HFF-Myc (cell line): Measurements from ENCODE around the gene ESAM.

Experiments used
- DNase-seq: peaks from one replicate; pipeline ENCODE4 v3.0.0-alpha.2; 2011; ENCODE audit warnings: low read depth; ENCODE audit errors: extremely low read depth
- H3K4me3 ChIP-seq: replicated peaks from 2 replicates; pipeline ENCODE4 v1.5.1; 2011; ENCODE audit warnings: low read depth, mild to moderate bottlenecking, control low read depth, low read length
- CTCF ChIP-seq: IDR thresholded peaks from 2 replicates; pipeline ENCODE4 v1.5.1; 2012; ENCODE audit warnings: mild to moderate bottlenecking, low read depth, low read length, control low read depth; ENCODE audit errors: missing control alignments

The ESAM gene

GRCh38 chr11:124756033-124756752, 5.9 kb downstream of the ESAM start:
- H3K4me3 ChIP-seq = no peak overlapping the region

GRCh38 chr11:124754710-124755109, 7.4 kb downstream of the ESAM start:
- TF ChIP-seq CTCF = no peak
- no peak overlapping the region for H3K4me3 ChIP-seq
- DNase-seq = no peak

More at GRCh38 chr11:124756033-124756752, 5.9 kb downstream of the ESAM start:
- no peak for DNase-seq
- TF ChIP-seq CTCF = no peak

- no peak for TF ChIP-seq CTCF
- no peak overlapping the region for H3K4me3 ChIP-seq
- DNase-seq = no peak
These were observed 7.8 kb downstream of the ESAM start for GRCh38 chr11:124754309-124754708.

- no peak for TF ChIP-seq CTCF
- H3K4me3 ChIP-seq = no peak overlapping the region
- no peak for DNase-seq
These were observed 8.5 kb downstream of the ESAM start for GRCh38 chr11:124753624-124754023.

- no peak overlapping the region for H3K4me3 ChIP-seq
- TF ChIP-seq CTCF = no peak
- no peak for DNase-seq
These were observed 8.9 kb downstream of the ESAM start for GRCh38 chr11:124753205-124753604.

GRCh38 chr11:124752471-124753102, 9.5 kb downstream of the ESAM start:
- H3K4me3 ChIP-seq = no peak overlapping the region
- no peak for DNase-seq
- TF ChIP-seq CTCF = no peak
